NCI-H748 (cell line): ENCODE results near the gene ST6GALNAC1.

Source experiments
- DNase-seq: peaks from one replicate; lab custom pipeline; 2025; ENCODE audit not compliant: unreplicated experiment; lab: John Stamatoyannopoulos, UW

ST6GALNAC1 gene

DNA sequence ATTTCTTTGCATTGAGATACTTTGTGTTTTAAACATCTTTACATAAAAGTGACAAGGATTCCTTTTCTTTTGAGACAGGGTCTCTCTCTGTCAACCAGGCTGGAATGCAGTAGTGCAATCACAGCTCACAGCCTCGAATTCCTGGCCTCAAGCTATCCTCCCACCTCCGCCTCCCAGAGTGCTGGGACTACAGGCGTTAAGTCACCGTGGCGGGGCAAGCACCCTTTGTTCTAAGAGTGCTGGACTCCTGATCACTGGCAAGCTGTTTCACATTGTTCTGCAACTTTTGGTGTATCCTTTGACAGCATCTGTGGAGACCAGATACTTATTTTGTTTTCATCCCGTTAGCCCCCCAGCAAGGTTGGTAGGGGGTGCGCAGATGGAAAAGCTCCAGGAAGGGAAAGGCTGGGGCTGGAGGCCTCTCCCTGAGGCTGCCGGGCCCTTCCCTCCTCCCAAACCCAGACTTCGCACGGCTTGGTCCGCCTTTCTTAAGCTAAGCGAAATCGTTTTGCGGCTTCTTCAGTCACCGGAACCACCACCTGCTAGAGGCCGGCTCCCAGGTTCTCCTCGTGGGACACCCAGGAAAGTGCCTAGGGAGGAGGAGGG is 59.0 kb downstream of the ST6GALNAC1 start:
- DNase-seq: no peak

DNA sequence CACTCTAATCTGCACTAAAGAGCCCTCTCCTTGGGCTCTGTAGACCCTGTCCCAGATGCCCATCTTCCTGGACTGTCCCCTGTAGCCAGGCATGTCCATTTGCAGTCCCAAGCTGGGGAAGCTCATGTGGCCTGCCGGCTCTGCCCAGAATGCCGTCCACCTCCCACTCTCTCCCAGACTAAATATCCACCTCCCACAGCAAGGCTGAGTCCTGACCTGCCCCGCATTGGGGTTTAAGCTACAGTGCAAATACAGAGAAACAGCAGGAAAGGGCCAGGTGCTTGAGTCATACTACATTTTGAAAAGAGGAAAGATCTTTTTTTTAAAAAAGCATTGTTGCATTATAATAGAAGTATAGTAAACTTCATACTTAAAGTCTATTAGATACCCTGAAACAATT is 60.9 kb downstream of the ST6GALNAC1 start:
- no peak for DNase-seq

DNA sequence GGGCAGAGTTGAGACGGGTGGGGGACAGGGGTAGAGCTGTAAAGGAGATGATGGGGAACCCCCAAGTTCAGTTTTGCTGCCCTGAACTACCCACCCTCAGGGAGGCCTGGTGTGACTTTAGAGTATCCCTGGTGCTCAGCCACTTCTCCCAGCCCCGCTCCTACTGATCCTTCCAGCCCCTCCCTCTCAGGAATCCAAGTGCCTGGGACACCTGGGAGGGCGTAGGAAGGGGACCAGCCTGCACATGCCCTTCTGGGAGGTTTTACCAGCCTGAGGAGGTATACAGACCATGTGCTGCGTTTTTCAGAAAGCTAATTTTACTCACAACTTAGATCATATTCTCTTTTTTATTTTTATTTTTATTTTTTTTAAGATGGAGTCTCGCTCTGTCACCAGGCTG is 62.0 kb downstream of the ST6GALNAC1 start:
- DNase-seq: no peak

DNA sequence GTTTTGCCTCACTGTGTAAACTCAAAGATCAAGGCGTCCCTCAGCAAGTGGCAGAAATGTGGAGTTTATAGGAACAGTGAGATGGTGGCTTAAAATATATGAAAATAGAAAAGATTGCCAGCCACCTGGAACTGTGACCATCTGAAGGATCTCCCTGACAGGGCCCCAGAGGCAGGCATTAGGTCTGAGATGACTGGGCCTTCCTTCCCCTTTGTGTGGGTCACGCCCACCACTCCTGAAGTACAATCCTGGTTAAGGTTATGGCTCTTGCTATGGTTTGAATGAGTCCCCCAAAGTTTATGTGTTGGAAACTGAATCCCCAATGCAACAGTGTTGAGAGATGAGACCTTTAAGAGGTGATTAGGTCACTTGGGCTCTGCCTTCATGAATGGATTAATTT is 64.3 kb downstream of the ST6GALNAC1 start:
- no peak for DNase-seq

DNA sequence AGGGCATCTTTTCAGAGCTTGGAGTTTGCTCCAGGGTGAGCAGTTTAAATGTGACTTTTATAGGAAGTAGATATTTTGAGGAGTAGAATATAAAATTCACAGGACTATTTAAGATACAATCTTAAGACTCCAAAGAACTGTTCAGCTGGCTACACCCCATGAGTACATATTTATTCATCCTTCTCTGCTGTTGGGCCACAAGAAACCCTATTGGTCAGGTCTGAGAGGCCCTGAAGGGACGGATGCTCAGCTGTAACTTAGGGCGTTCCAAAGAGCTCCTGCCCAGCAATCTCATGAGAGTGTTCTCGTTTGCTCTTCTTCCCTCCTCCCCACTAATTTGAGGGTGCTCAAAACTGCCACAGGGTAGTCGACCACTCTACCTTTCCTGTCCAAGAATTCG is 65.2 kb downstream of the ST6GALNAC1 start:
- no peak for DNase-seq

DNA sequence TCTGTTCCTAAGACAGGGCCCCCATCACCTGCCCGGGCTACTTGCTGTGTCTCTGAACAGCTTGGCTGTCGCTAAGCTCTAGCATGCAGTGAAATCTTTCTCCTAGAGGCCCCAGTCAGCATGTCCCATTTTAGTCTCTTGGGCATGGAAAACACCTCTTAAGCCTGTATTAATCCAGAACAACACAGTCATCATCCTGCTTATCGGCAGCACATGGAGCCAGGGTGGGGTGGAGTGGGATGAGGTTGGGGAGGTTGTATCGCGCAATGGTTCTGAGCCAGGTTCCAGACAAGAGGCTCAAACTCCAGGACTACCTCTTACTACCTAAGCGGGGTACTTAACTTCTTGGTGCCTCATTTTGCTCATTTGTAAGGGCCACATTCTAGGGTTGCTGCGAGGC is 65.7 kb downstream of the ST6GALNAC1 start:
- DNase-seq: no peak

DNA sequence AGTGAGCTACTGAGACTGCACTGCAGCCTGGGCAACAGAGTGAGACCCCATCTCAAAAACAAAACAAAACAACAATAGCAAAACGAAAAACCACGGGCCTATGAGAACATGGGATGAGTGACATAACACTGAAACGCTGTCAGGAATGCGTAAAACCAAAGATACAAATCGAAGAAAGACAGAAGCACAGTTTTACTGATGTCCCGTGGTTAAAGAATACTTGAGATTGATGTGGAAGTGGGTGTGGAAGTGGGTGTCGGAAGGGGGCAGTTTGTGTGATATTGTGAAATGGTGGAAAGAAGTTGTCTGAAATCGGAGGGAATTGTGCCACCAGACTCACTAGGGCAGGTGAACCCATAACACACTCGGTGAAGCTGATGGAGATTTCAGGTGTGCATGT is 67.4 kb downstream of the ST6GALNAC1 start:
- no peak for DNase-seq

DNA sequence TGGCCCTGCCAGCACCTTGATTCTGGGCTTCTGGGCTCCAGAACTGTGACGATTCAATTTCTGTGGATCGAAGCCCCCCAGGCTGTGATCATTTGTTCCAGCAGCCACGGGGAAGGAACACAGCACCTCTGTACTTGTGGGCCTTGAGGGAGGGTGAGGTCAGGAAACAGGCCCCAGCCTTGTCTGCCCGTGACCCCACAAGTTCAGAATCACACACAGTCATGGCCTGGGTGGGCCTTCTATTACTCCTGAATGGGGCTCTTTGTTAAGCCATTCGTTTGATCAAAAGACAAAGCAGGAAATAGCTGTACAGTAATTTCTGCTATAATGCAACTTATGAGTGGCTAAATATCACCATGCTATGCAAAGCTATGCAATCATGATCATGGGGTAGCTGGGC is 68.0 kb downstream of the ST6GALNAC1 start:
- no peak for DNase-seq
